HK-2 (cell line): Measurements from ENCODE around the gene HP.
"Not testable (repeated sequence)": the region's sequence is repeated elsewhere in the genome, so short reads cannot be mapped to it uniquely, and the experiment has no call there.

Experiments
- DNase-seq: peaks from one replicate; pipeline ENCODE4 v3.0.0-alpha.2; 2018; ENCODE audit not compliant: unreplicated experiment

HP gene, protein sequence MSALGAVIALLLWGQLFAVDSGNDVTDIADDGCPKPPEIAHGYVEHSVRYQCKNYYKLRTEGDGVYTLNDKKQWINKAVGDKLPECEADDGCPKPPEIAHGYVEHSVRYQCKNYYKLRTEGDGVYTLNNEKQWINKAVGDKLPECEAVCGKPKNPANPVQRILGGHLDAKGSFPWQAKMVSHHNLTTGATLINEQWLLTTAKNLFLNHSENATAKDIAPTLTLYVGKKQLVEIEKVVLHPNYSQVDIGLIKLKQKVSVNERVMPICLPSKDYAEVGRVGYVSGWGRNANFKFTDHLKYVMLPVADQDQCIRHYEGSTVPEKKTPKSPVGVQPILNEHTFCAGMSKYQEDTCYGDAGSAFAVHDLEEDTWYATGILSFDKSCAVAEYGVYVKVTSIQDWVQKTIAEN

DNA sequence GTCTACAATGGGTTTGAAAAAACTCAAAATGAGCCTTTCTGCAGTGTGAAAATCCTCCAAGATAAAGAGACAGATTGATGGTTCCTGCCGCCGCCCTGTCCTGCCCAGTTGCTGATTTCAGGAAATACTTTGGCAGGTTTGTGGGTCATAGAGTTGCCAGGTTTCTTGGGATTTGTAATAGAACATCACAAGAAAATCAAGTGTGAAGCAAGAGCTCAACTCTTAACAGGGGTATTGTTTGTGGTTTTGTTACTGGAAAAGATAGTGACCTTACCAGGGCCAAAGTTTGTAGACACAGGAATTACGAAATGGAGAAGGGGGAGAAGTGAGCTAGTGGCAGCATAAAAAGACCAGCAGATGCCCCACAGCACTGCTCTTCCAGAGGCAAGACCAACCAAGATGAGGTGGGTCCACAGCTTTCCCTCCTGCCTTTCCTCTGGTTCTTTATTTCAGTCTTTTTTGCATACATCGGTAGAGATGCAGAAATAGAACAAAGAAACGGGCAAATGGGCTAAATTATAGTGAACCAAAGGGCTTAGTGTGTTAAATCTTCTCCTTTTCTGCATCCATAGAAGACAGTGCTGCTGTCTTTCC, at the start of gene HP:
HP (plus strand) TSS at position 252 of the 594 bp plus-strand sequence; CDS start at position 400, 148 bp downstream.
- not testable (repeated sequence) for DNase-seq

DNA sequence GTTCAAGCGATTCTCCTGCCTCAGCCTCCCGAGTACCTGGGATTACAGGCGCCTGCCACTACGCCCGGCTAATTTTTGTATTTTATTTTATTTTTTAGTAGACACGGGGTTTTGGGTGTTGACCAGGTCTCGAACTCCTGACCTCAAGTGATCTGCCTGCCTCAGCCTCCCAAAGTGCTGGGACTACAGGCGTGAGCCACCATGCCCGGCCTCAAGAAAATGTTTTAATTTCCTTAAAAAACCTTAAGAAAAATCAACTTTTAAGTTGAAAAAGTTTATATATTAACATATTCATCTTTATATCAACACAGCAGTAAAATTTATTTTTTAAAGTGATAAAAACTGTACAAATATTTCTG, 46.3 kb upstream of the HP start:
- not testable (repeated sequence) for DNase-seq

DNA sequence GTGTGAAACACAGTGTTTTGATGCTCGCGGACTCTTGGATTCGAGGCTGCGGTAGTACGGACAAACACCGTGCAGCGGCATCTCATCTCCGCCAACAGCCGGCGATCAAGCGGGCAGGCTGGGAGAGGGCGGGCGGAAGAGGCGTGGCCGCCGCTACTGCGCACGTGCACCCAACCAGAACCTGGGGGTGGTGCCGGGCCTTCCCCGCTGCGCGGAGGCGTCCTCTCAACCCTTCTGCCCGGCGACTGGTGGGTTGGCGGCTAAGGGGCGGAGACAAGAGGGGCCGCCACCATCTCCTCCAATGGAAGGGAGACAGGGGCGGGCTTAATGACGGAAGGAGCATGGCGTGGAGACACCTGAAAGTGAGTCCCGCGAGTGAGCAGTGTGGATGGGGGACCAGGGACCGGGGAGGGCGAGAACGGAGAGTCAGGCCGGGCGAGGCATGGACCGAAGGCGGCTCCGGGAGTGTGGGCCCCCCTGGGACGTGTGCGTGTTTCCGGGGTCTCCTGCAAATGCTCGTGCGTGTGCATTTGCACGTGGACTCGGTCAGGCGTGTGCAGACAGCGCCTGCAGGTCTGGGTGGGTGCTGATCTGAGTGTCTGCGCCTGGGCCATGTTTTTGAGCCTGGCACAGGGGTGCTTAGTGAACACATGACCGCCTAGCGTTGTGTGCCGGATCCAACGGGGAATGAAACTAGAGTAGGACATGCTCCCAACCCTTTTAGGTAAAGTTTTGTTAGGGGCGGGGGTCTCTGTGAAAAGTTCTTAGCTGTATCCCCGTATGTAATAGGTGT, 45.7 kb upstream of the HP start, which contains the start of gene DHODH:
DHODH (plus strand) TSS at position 321 of the 793 bp plus-strand sequence; CDS start at position 342, 21 bp downstream.
- peak; percentile 98 for DNase-seq

DNA sequence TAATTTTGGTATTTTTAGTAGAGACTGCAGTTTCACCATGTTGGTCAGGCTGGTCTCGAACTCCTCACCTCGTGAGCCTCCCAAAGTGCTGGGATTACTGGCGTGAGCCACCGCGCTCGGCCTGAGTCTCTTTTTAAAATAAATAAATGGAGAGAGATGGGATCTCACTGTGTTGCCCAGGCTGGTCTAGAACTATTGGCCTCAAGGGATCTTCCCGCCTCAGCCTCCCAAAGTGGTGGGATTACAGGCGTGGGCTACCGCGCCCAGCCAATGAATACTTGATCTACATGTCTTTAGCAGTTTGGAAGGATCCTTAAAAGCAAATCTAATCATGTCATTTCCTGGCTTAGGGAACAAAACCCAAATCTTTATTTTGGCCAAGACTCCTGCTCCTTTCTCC, 44.5 kb upstream of the HP start:
- no peak for DNase-seq

DNA sequence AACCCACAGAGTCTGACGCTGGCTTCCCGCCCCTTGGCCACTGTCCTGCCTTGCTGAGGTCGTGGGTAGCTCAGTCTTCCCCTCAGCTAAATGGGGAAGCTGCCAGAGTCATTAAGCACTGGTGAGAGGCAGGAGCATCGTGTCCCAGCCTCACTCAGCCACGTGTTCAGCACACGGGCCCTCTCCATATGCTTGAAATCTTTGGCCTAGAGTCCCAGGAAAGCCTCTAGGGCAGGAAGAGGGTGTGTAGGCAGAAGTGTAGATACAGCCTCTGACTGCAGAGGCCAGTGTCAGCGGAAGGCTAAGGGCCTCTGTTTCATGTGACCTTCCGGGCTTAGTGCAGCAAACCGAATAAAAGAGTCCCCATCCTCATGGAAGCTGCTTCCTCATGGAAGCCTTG, 41.7 kb upstream of the HP start:
- DNase-seq: no peak

DNA sequence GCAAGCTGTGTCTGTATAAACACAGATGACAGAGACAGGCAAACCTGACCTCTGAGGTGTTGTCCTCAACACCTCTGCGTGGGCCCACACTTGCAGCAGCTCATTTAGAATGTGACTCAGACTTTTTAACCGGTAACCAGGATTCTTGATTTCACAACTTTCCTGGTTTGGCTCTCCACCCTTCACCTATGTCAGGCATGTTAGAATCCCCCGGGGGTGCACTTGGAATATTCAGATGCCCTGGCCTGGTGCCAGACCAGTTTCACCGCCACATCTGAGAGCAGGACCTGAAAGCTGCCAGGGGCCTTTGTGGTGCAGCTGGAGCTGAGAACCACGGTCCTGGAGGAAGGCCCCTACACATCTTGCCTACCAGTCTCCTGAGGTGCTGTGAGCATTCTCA, 40.9 kb upstream of the HP start:
- peak; percentile 46 for DNase-seq

DNA sequence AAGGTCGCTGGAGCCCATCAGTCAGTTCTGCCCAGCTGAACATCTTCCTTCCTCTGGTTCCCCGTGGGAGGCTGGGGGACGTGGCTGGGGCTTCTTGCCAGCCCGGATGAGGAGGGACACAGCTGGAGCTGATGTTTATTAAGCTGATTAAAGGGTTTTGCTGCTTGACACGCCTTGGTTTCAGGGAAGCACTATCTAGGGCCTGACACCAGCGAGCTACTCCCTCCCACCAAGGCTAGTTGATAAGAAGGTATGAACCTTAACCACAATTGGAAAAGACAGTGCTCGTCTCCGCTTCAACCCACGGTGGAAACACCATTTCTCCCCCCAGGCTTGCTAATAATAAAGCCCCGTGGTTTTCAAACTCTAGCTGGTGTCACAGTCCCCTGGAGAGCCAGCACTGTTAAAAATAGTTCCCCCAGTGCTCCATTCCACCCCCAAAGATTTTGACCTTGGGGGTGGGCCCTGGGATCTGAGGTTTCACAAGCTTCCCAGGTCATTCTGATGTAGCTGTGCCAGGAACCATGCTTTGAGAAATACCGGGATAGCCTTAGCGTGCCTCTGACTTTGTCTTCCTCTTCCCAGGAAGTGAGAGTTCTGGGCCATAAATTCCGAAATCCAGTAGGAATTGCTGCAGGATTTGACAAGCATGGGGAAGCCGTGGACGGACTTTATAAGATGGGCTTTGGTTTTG, 40.3 kb upstream of the HP start:
- no peak for DNase-seq

DNA sequence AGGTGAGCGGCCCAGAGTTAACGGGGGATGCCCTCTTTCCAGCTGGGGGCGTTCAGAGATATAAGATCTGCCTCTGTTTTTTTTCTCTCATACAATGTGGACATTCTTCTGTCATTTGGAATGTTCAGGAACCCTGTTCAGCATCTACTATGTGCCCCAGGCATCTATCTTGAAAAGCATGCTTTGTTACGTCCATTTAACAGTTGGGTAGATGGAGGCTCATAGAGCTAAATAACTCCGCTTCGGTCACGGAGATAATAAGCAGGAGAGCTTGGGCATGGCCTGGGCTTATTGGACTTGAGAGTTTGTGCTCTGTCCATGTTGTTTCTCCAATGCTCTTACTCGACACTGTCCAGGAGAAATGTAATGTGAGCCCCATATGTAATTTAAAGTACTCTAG, 39.6 kb upstream of the HP start:
- DNase-seq: no peak

DNA sequence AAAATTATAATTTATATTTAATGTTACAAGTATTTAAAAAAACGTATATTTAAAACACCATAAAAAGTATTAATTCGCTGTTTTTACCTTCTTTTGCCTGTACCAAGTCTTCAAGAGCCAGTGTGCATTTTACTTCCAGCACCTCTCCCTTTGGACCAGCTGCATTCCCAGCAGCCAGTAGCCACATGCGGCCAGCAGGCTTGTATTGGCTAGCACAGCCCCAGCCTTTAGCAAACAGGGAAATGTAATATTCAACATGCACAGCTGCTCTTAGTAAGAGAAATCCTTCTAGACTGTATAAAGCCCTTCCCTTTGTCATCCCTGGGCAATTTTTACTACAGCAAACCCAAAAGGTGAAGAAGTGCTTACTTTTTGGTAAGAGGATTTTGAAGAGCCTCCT, 39.2 kb upstream of the HP start:
- DNase-seq: no peak

DNA sequence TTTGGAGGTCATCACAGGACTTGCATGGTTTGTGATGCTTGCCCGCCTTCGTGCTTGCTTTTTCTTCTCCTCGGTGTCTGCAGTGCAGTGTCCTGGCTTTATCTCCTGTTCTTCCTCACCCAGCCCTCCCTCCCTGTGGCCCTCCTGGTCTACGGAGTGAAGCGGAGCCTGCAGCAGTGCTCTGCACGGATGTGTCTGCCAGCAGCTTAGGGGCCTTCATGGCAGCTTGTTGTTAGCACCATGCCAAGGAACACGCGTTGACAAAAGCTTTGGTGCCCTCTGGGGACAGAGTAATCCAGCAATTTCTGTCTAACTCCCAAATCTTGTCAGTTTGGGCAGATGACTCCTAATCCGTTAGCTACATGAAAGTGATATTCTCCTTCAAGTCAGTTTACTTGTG, 35.8 kb upstream of the HP start:
- DNase-seq: no peak

DNA sequence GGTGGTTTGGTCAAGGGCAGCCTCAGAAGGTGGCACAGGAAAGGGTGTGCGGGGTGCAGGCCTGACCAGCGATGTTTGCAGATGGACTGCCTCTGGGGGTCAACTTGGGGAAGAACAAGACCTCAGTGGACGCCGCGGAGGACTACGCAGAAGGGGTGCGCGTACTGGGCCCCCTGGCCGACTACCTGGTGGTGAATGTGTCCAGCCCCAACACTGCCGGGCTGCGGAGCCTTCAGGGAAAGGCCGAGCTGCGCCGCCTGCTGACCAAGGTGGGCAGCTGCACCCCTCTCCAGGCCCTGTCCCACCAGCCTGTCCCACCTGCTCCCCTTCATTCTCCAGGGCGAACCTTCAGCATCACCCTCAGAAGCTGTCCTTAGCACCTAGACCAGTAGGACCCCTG, 33.3 kb upstream of the HP start:
- DNase-seq: no peak

DNA sequence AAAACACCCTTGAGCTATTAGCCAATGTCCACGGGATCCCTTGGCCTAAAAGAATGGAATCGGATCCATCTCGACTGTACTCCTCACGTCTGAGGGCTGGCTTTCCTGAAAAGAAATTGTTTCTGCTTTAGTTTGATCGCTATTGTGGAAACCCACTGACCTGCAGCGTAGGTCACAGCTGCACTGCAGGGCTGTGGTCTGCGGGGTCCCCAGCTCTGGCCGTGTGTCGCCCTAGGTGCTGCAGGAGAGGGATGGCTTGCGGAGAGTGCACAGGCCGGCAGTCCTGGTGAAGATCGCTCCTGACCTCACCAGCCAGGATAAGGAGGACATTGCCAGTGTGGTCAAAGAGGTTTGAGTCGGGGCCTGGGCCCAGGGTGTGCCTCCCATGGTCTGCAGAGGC, 32.2 kb upstream of the HP start:
- DNase-seq: no peak

DNA sequence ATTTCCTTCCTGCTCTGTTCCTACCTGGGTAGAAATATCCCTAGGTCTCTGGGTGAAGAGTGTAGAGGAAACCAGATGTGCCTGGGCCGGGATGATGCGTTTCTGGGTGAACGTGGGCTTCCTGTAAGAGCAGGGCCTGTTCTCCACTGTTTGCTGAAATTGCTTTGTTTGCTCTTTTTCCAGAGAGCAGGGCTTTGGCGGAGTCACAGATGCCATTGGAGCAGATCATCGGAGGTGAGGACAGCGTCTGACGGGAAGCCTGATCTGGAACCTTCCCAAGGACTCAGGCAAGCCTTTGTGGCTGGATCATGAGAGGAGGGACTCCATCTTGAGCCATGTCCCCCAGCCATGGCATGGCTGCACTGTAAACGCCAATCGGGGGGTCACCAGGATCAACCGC, 30.3 kb upstream of the HP start:
- DNase-seq: no peak

DNA sequence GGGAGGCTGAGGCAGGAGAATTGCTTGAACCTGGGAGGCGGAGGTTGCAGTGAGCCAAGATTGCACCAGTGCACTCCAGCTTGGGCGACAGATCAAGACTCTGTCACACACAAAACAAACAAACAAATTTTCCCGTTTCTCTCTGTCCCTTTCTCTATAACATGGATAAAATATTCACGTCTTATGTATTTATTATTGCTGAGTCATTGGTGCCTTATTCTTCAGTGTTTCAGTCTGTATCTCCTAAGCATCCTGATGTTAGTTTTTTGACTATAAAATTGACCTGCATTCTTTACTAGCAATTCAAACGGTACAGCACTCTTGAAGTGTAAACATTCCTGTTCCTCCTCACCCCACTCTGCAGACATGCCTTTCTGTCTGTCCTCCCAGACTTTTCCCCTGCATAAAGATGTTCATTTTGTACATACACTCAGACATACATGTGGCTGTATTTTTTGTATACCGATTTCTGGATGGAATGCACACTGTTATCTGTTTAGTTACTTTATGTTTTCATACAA, 29.4 kb upstream of the HP start:
- DNase-seq: no peak

DNA sequence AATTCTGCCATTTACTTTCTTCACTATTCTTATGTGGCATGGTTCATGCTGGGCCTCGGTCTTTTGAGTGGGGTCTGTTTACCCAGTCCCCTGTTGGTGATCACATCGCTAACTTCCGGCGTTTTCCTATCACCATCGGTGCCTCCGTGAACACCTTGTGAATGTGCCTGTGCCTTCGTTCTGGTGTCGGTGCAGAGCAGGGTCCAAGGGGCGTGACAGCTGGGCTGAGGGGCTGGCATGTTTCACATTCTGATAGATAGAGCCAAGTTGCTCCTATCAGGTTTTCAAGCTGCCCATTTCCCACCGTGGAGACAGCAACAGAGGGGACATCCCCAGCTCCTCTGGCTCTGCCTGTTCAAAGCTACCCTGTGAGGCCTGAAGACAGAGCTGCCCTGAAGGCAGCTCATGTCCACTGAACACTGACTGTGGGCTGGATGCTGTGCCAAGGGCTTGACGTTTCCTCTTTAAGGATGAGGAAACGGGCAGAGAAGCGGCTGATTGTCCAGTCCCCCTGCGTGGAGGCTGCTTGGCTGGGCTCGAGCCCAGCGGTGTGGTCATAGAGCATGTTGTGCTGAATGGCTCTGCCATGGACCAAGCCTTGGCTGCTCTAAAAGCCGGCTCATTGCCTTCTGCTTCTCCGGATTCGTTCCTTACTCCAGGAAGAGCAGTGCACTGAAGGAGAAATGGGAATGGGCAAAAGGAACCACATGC, 28.7 kb upstream of the HP start:
- DNase-seq: no peak

DNA sequence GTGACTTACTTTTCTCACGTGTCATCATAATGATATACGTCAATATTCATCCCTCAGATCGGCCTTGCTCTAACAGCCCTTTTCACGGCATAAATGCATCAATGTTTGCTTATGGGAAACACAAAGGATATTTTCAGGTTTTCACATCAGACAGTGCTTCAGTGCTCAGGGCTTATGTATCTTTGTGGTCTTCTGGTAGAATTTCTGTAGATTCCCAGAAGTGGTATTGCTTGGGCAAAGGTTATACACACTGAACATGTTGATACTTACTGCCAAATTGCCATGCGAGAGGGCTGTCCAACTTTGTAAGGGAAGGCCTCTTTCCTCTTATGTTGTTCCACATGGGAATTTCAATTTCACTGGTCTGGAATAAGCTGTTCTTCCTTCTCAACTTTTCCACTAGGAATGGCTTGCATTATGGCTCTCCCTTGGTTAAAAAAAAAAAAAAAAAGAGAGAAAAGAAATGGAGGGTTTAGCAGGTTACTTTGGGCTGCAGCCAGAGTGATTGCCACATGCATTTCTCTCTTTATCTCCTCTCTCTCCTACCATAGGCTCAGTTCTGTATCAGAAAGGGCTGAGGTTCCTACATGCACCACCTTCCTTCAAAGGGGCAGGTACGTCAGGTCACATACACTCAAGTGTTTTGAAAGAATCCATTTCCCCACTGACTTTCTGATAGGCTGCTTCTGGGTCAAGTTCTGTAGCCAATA, 26.5 kb upstream of the HP start:
- DNase-seq: no peak

DNA sequence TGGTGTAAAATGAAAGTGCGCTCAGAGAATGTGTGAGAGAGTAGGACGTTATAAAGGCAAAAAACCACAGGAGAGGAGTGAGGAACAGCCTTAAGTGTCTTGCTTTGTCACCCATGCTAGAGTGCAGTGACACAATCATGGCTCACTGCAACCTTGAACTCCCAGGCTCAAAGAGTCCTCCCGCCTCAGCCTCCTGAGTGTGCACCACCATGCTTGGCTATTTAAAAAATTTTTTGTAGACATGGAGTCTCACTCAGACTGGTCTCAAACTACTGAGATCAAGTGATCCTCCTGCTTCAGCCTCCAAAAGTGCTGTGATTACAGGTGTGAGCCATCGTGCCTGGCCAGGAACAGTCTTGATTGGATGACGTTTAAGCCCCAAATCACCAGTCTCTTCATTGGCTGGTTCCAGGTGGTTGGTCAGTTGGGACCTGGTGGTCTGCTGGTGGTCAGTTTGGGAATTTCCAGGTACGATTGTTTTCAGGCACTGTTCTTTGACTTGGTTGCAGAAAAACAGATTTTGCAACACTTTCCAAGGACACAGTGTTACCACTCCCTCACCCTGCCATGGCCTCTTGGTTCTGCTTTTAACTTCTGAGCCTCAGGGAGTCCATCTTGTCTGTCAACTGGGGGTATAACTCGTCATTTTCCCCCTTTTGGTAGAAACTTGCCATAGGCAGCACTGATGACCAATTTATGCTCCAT, 24.6 kb upstream of the HP start:
- no peak for DNase-seq

DNA sequence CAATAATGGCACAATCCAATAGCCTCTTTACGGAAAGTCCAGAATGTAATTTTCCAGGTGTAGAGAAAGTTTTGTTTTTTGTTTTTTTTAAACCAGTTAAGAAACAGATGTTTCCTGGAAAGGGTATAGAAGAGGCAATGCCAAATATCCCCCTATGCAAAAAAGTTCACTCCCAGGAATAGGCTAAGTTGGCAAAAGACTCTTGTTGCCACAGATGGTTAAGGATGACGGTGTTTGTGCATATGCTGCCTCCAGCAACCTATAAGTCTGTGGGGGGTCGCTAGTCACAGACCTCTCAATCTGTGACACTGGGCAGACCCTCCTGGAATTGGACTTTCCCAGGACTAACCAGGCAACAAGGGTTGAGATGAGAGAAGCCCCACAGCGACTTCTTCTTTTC, 20.9 kb upstream of the HP start:
- no peak for DNase-seq

DNA sequence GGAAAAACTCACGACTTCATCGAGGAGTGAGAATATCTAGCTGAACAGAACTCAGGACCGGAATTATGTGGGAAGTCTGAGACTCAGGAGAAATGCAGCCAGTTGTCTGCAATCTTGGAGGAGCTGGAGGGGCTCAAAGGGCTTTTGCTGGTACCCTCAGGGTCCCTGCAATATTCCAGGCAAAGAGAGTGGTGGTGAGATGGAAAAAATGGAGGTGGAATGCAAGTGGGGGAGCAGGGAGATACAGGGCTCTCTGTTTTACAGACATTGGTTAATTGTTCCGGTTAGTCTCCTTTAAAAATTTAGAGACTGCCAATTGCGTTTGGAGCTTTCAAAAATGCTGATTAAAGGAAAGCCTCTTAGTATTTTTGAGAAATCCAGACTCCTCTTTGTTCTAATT, 18.2 kb upstream of the HP start:
- DNase-seq: no peak

DNA sequence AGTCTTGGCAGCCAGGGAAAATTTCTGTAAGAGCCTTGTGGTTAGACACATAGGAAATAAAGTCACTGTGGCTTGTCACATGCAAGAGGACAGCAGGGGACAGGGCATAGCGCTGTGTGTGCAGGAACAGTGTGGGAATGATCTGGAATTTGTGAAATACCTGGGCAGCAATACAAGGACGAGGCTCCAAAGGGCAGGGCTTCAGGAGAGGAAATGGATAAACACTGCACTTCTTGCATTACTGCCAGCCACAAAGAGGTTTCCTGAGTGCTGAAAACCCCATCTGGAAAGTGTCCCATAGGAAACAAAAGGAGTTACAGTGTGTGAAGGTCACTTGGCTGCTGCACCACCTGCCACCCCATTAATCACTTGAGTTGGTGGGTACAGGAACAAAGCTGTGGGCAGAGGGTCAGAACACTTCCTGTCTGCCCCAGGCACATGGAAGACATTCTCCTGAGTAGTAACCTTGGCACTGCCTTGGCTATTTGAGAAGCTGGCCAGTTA, 12.1 kb upstream of the HP start:
- no peak for DNase-seq
